NCI-H748 (cell line): ENCODE data around the gene FBN1.

Experiments
- DNase-seq: peaks from one replicate; lab custom pipeline; 2025; ENCODE audit not compliant: unreplicated experiment; lab: John Stamatoyannopoulos, UW

Gene FBN1

DNA sequence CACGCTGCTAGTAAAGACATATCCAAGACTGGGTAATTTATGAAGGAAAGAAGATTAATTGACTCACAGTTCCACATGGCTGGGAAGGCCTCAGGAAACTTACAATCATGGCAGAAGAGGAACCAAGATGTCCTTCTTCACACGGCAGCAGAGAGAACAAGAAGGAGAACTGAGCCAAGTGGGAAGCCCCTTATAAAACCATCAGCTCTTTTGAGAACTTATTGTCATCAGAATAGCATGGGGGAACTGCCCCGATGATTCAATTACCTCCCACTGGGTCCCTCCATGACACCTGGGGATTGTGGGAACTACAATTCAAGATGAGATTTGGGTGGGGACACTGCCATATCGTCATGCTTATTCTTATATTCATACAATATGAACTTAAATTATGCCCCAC, 265.3 kb downstream of the FBN1 start:
- DNase-seq: no peak

DNA sequence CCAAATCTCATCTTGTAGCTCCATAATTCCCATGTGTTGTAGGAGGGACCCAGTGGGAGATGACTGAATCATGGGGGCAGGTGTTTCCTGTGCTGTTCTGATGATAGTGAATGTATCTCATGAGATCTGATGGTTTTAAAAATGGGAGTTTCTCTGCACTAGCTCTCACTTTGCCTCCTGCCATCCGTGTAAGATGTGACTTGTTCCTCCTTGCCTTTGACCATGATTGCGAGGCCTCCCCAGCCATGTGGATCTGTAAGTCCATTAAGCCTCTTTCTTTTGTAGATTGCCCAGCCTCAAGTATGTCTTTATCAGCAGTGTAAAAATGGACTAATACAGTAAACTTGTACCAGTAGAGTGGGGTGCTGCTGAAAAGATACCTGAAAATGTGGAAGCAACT, 269.7 kb downstream of the FBN1 start:
- no peak for DNase-seq

DNA sequence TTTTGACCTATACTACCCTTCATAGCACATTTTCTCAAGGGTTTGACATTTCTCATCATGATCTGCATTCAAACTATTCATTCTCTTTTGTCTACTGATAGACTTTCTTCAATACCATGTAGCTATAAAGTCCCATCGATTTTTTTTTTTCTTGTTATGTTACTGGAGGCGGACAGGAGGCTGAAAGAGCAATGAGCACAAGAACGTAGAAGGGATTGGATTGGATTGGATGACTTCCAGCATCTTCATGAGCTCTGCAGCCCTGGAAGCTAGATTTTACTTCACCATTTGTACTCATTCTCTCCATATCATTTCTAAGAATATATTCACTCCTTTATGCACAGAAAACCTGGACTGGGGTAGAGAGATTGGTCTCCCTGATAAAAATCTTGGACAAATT, 271.0 kb downstream of the FBN1 start:
- no peak for DNase-seq

DNA sequence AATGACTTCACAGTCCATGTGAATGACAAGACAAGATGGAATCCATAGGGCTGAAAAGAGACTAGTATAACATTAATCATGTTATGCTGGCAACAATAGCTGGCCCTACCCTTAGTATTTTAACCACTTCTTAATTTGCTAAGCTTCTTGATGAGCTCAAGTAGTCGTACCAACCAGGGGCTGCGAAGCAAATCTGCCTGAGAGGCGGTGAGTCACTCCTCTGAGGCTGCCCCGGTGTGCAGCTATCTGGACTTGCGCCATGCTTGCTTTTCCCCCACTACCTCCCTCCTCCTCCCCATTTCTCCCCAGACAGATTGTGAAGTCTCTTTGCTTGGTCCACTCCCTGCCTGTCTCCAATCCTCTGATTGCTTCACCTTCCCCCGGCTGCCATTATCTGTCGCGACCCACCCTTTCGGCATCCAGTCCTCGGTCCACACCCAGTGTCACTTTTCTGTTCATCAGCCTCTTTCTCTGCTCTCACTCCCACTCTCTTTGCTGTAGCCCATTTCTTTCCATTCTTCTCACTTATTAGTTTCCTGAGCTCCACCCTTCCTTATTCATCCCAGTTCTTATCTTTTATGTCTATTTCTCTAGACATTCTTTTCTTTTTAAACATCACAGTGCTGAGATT, 271.6 kb downstream of the FBN1 start:
- no peak for DNase-seq

DNA sequence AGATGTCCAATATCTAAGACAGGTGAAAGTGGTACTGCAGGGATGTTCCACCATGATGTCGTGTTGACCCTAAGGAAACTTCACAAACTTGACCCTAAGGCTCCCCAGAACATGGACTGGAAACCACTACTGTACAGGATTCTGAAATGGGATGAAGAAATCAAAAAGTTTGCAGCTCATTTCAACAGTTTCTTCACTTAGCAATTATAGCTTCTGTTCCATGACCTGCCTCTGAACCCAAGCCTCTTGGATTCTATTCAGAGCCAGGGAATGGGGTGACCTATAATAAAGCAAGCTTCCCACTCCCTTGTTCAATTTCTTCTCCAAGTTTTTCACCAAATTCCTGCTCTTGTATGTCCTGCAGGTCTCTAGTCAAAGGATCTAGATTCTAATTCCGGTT, 273.5 kb downstream of the FBN1 start:
- no peak for DNase-seq

DNA sequence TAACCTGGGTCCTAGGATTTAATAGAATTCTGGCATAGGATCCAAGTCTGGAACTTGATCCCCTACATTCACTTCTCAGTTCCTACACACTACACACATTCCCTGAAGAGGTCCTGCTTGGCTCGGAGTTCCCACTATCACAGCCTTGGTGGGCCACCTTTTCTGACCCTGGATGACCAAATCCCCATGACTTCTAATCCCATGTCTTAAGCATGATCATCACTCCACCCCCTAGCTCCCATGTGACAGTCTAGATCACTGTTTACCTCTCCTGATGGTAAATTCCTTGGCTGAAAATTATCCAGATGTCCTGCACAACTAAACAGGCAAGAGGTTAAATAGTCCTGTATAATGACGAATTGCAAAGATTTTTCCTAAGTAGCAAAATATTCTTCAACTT, 274.0 kb downstream of the FBN1 start:
- no peak for DNase-seq

DNA sequence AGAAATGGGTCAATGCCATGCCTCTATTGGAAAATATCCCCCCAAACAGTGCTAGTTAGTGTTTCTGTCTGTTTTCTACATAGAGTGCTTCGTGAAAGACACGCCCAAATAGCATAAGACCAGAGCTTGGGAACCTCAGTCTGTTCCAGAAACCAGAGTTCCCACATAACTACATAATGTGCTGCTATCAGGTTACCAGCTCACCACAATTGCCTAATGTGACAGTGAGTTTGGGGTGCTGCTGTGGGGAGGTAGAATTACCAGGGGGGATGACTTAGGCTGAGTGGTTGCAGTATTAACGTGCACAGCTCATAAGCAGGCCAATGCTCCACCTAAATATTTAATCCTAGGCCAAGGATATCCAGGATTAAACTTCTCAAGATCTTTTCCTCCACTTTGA, 275.0 kb downstream of the FBN1 start:
- DNase-seq: peak; percentile 2

DNA sequence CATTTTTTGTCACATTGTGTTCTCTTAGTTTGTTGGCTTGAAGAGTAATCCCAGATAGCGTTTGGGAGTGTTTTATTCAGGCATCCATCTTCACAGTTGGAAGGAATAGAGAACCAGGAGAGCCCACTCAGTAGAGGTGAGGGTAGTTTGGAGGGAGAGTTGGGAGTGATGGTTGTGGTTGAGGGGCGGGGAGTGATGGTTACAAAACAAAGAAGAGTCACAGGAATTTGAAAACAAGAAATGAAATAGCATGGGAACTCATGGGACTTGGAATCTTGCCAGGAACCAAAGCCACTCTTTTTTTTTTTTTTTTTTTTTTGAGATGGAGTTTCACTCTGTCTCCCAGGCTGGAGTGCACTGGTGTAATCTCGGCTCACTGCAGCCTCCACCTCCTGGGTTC, 278.0 kb downstream of the FBN1 start:
- no peak for DNase-seq

DNA sequence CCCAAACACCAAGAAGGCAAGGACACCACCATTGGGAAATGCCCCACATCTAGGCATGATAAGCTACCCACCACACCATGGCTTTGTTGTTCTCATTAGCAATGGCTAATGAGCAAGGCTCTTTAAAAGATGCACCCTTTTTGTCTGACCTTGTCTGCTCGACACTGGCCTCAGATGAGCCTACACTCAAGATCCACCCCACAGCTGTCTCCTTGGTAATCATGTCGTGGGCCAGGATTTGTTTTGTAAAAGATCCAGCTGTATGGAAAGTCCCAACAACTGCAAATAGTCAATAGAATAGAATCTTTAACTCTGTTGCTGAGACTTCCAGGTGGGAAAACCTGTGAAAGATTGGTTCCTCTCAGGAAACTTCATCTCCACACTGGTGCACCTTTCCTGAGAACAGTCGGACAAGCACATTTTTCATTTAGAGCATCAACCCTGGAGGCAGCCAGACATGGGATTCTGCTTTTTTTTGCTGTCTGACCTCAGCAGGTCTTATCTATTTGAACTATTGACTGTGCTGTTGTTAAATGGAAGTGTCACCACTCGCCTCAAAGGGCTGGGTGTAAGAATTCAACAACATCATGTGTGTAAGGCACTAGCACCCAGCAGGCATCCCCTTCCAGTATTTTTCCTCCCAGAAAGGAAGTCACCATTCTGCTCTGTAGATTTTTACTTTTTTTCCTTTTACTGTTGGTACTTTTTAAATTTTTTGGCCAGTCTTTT, 278.8 kb downstream of the FBN1 start:
- no peak for DNase-seq

DNA sequence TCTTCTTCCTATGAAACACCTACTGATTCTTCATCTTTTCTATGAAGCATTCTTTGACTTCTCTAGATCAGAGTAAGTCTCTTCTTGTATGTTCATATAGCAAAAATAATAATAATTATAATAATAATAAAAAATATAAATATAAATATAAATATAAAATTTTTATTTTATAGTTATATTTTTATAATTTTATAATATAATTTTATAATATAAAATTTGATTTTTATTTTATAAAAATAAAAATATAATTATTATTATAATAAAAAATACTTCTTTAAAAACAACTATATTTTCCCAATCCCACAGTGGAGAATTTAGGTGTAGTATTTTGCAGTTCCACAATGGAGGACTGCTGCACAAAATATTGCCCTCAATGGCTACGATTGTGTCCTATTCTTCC, 279.9 kb downstream of the FBN1 start:
- DNase-seq: no peak

DNA sequence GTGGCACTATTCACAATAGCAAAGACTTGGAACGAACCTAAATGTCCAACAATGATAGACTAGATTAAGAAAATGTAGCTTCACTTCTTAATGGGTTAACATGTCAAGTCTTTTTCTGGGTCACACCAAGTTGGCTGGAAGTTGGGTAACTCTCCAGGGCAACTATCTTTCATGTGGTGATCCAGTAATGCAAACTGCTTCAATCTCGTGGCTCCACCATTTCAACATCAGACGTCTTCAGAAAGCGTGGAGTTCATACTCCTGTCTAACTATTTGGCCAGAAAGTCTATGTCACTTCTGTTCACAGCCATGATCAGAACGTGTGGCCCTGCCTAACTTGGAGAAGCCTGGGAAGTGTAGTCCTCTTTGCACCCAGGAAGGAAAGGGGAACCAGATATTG, 282.0 kb downstream of the FBN1 start:
- DNase-seq: no peak

DNA sequence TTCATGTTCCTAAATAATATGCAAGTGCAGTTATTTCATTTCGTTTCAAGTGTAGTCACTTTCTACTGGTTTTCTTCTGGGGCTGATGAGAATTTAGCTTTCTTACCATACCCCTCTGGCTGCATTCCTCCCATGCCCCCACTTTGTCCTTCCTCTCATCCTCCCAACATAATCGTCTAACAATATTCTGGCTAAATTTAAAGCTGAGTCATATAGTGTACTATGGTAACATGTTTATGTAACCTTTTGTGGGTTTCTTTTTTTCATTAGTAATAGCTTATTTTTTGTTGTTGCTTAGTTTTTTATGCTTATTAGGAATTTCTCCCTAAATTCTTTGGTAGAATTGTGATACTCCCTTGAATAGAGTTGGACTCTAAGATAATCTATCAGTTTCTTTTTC, 283.8 kb downstream of the FBN1 start:
- DNase-seq: no peak

DNA sequence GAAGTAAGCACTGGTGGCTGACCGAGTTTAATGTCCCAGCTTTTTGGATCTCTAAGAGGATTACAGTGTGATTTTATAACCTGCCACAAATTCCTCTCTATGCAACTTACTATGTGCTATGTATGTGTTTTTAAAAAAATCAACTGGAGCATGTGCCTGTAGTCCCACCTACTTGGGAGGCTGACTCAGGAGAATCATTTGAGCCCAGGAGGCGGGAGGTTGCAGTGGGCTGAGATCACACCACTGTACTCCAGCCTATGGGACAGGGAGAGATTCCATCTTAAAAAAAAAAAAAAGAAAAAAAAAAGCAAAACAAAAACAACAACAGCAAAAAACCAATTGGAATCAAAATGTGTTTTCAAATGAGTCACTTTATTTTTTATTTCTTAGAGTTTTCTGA, 284.7 kb downstream of the FBN1 start:
- DNase-seq: no peak
